GM12878 (cell line): ENCODE measurements around the gene TMEM244. TPM values are rescaled to one million over a fixed set of nuclear protein-coding genes. Genes with fewer than 3 reads are reported as not detected.

Experiments used
- ATAC-seq: fragments of 200-7000 bp; cut with Tn5 transposase; 3 replicates; pipeline ENCODE4 v1.9.1; 2020; ENCODE audit warnings: mild to moderate bottlenecking, moderate library complexity
- BruUV-seq: library from RNA; stranded (reverse); fragments of 400-500 nt; replicated peaks from 2 replicates; lab custom pipeline; 2021; lab: Mats Ljungman, UMichigan
- CTCF ChIA-PET: fragments of 300-600 bp; sonication (Branson Sonifier 250); formaldehyde crosslinking; extraction: SDS; loops from one replicate; lab custom pipeline; 2021; ENCODE audit warnings: inconsistent platforms; lab: Yijun Ruan, JAX
- POLR2A ChIA-PET: fragments of 350-600 bp; formaldehyde crosslinking; extraction: SDS; loops from one replicate; lab custom pipeline; 2021; ENCODE audit warnings: inconsistent platforms; lab: Charles Lee
- RAD21 ChIA-PET: fragments of 300-600 bp; sonication (Branson Sonifier 250); formaldehyde crosslinking; loops from one replicate; lab custom pipeline; 2023; ENCODE audit warnings: antibody characterized with exemption; ENCODE audit not compliant: unreplicated experiment; lab: Charles Lee
- SMC1A ChIA-PET: fragments of 300-600 bp; sonication (Branson Sonifier 250); formaldehyde crosslinking; loops from one replicate; lab custom pipeline; 2023; ENCODE audit not compliant: unreplicated experiment, uncharacterized antibody; lab: Charles Lee
- DNase-seq: peaks from one replicate; pipeline ENCODE4 v3.0.0-alpha.2; 2011; ENCODE audit warnings: low read depth, low spot score
- FAIRE-seq: peaks from 3 replicates; lab custom pipeline; 2011; peaks lifted over from hg19 to GRCh38; lab: Jason Lieb, UNC
- H2AFZ ChIP-seq: 2 replicates; pipeline ENCODE4 v1.6.0; 2011; ENCODE audit warnings: low read depth, low read length, control low read depth; ENCODE audit not compliant: control insufficient read depth
- H3K27ac ChIP-seq: 2 replicates; pipeline ENCODE4 v1.5.1; 2011; ENCODE audit warnings: control low read depth; ENCODE audit not compliant: control insufficient read depth, insufficient read depth
- H3K27me3 ChIP-seq, 2 experiments: replicated peaks in 1 of 2; 2 replicates each; pipeline versions ENCODE4 v1.6.0 to v1.6.1; 2011; ENCODE audit warnings: low read length in 1 of 2; ENCODE audit not compliant: control insufficient read depth in 2 of 2, insufficient read depth in 2 of 2
- H3K36me3 ChIP-seq, 2 experiments: 2 replicates each; pipeline ENCODE4 v1.5.1; 2011; ENCODE audit warnings: low read length in 1 of 2; ENCODE audit not compliant: control insufficient read depth in 2 of 2, insufficient read depth in 2 of 2
- H3K4me1 ChIP-seq: 2 replicates; pipeline ENCODE4 v1.6.1; 2011; ENCODE audit warnings: mild to moderate bottlenecking, low read length, moderate library complexity, mixed read lengths; ENCODE audit not compliant: control insufficient read depth, insufficient read depth
- H3K4me2 ChIP-seq: 2 replicates; pipeline ENCODE4 v1.6.0; 2011; ENCODE audit warnings: control low read depth; ENCODE audit not compliant: control insufficient read depth, insufficient read depth
- H3K4me3 ChIP-seq: fragments of 200-600 bp; sonication (generic); 2 replicates; pipeline ENCODE4 v1.5.1; 2016
- H3K79me2 ChIP-seq: 2 replicates; pipeline ENCODE4 v1.6.0; 2011; ENCODE audit warnings: low read length; ENCODE audit not compliant: control insufficient read depth, insufficient read depth
- H3K9ac ChIP-seq: 2 replicates; pipeline ENCODE4 v1.8.0; 2011; ENCODE audit warnings: low read length, control low read depth, mixed read lengths; ENCODE audit not compliant: control insufficient read depth, insufficient read depth
- H3K9me3 ChIP-seq: replicated peaks from 3 replicates; pipeline ENCODE4 v1.5.1; 2011; ENCODE audit warnings: mild to moderate bottlenecking, low read length; ENCODE audit not compliant: control insufficient read depth, insufficient read depth
- H4K20me1 ChIP-seq: 2 replicates; pipeline ENCODE4 v1.6.0; 2011; ENCODE audit not compliant: control insufficient read depth, insufficient read depth
- FOXM1 ChIP-seq: IDR thresholded peaks from 2 replicates; pipeline ENCODE4 v1.6.1; 2012; ENCODE audit warnings: low read depth, mild to moderate bottlenecking, inconsistent platforms, low read length, moderate library complexity
- JUNB ChIP-seq: IDR thresholded peaks from 2 replicates; pipeline ENCODE4 v1.6.1; 2016; ENCODE audit warnings: antibody characterized with exemption, mild to moderate bottlenecking
- NR2C1 ChIP-seq: fragments of 450-650 bp; IDR thresholded peaks from 2 replicates; pipeline ENCODE4 v1.6.1; 2017; ENCODE audit warnings: antibody characterized with exemption, mild to moderate bottlenecking, moderate library complexity
- RAD21 ChIP-seq: IDR thresholded peaks from 2 replicates; pipeline ENCODE4 v1.6.1; 2011; ENCODE audit warnings: mild to moderate bottlenecking, low read depth, low read length, moderate library complexity; ENCODE audit not compliant: insufficient read depth
- SRF ChIP-seq, 2 experiments: IDR thresholded peaks; 2 replicates each; pipeline ENCODE4 v1.6.1; 2011; ENCODE audit warnings: low read depth in 2 of 2, low read length in 2 of 2, mild to moderate bottlenecking in 1 of 2, moderate library complexity in 1 of 2
- TBL1XR1 ChIP-seq: IDR thresholded peaks from 2 replicates; pipeline ENCODE4 v1.6.1; 2012; ENCODE audit warnings: low read depth, low read length, improper control_type of control experiment
- WRNIP1 ChIP-seq: IDR thresholded peaks from 2 replicates; pipeline ENCODE4 v1.6.1; 2011; ENCODE audit warnings: low read depth, low read length, improper control_type of control experiment, borderline replicate concordance
- ZNF592 ChIP-seq: fragments of 450-650 bp; IDR thresholded peaks from 2 replicates; pipeline ENCODE4 v1.6.1; 2017; ENCODE audit warnings: mild to moderate bottlenecking, moderate library complexity
- WGBS: methylation state at CpG from one replicate; pipeline ENCODE4 v1.1.6; 2016; ENCODE audit warnings: low lambda C conversion rate; ENCODE audit not compliant: insufficient replicate concordance, insufficient coverage; ENCODE audit errors: missing lambda C conversion rate; 5-methylcytosine and 5-hydroxymethylcytosine counted together
- in situ Hi-C: fragments of 300-500 bp; cut with MboI; formaldehyde crosslinking; loops from 9 replicates; pipeline ENCODE4 v1.14.3; 2018; ENCODE audit warnings: mixed read lengths
- intact Hi-C: fragments of 100-400 bp; cut with micrococcal nuclease; formaldehyde crosslinking; loops from one replicate; pipeline ENCODE4 v1.14.2; 2022; ENCODE audit not compliant: unreplicated experiment
- polyA plus RNA-seq, 11 experiments: library from polyadenylated mRNA; depleted of rRNA in 4 of 11; unstranded in 6 of 11; stranded (reverse) in 5 of 11; fragments of >200 nt; fragmentation: Nextera tagmentation in 4 of 11; fragmentation: Illumina TruSeq in 1 of 11; extraction: Ambion mirVana in 4 of 11; extraction: Trizol in 1 of 11; gene quantifications; 1 replicate in 1 of 11; 2 replicates in 10 of 11; pipeline versions ENCODE4 v1.2.1 to v1.2.3, GENCODE V29; 2011 to 2016; ENCODE audit warnings: inconsistent platforms in 2 of 11, missing spikeins in 2 of 11, low read depth in 1 of 11
- total RNA-seq, 4 experiments: library from RNA; depleted of rRNA in 3 of 4; stranded (reverse); fragments of >200 nt in 3 of 4; fragmentation: Illumina TruSeq in 1 of 4; extraction: Trizol in 1 of 4; gene quantifications; 2 replicates each; pipeline versions ENCODE4 v1.2.1 to v1.2.3, GENCODE V29; 2013 to 2021
- TF ChIP-seq, protein P1 (sequence below): IDR thresholded peaks from 2 replicates; pipeline ENCODE4 v1.6.1; 2012; ENCODE audit warnings: low read depth, low read length, improper control_type of control experiment

Gene TMEM244
- total and polyA plus RNA-seq, 10 of the 15 experiments (the other 5 are each of a cell fraction or from before 2014, with no cell fraction given): 0.14 TPM; not detected in 9

GRCh38 chr6:129903082-129903481, 42.0 kb upstream of the TMEM244 start (continued):
- TF ChIP-seq JUNB (no peak), FOXM1 (no peak), RAD21 (no peak), NR2C1 (no peak), ZNF592 (no peak), SRF (IDR thresholded peaks at IDR 0.05; ENCODE audit: low read depth in 2 of 2, low read length in 2 of 2) (no peak)

GRCh38 chr6:129902681-129903080, 41.6 kb upstream of the TMEM244 start:
- ChIA-PET POLR2A (no interaction called here), CTCF (interaction anchor here (1.6 to 1.8 kb wide), 2 partner anchors 50 to 178 kb away, joined by 3 to 4 read pairs; no protein-coding TSS in a partner anchor), SMC1A (interaction anchor here (1.4 to 1.5 kb wide), 4 partner anchors 16 to 82 kb away, joined by 3 to 4 read pairs (median 4); no protein-coding TSS in a partner anchor), RAD21 (no interaction called here)
- no peak overlapping the region for H3K4me3 ChIP-seq
- H3K9me3 ChIP-seq: no peaks in the 10 kb centered on the region
- no peak for FAIRE-seq
- no peak for ATAC-seq
- TF ChIP-seq, protein P1, sequence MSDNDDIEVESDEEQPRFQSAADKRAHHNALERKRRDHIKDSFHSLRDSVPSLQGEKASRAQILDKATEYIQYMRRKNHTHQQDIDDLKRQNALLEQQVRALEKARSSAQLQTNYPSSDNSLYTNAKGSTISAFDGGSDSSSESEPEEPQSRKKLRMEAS: no peak
- TF ChIP-seq NR2C1 (no peak), TBL1XR1 (no peak), WRNIP1 (no peak)
- H2AFZ ChIP-seq: no peak overlapping the region
- no peaks in the 10 kb centered on the region for H3K36me3 ChIP-seq
- H3K4me2 ChIP-seq: no peak overlapping the region
- in situ Hi-C loops (no loop called here), intact Hi-C loops (no loop called here)
- H4K20me1 ChIP-seq: no peaks in the 10 kb centered on the region
- peaks cover 11% of the 10 kb centered on the region; the same call in 1 of the 2 replicates for H3K4me1 ChIP-seq
- H3K9ac ChIP-seq: no peak overlapping the region
- no peaks in the 10 kb centered on the region for H3K27me3 ChIP-seq
- H3K79me2 ChIP-seq: no peaks in the 10 kb centered on the region
- BruUV-seq: no TSS peak
- DNase-seq: no peak
- WGBS: 100% methylated on average over 1 of the region's 1 CpG
- no peak overlapping the region for H3K27ac ChIP-seq
